Transverse colon (tissue), 4 donors: ENCODE measurements around the gene ANGPTL5. TPM values are rescaled to one million over a fixed set of nuclear protein-coding genes. Genes with fewer than 3 reads are reported as not detected.

ENCODE experiments used
- DNase-seq: peaks from one replicate; pipeline ENCODE4 v3.0.0-alpha.2; 2019
- H3K27ac ChIP-seq, 4 donors: fragments of 200-600 bp; sonication (generic); 2 replicates each; pipeline ENCODE4 v1.5.1; 2016 to 2018; ENCODE audit warnings: inconsistent platforms in 4 of 4
- H3K27me3 ChIP-seq: fragments of 200-600 bp; sonication (generic); 2 replicates; pipeline ENCODE4 v1.5.1; 2017; ENCODE audit warnings: inconsistent platforms
- H3K36me3 ChIP-seq, 4 donors: fragments of 200-600 bp; sonication (generic); 2 replicates each; pipeline ENCODE4 v1.5.1; 2017 to 2019; ENCODE audit warnings: inconsistent platforms in 4 of 4
- H3K4me1 ChIP-seq, 4 donors: fragments of 200-600 bp; sonication (generic); 2 replicates each; pipeline ENCODE4 v1.5.1; 2017 to 2020; ENCODE audit warnings: inconsistent platforms in 4 of 4
- H3K4me3 ChIP-seq, 4 donors: fragments of 200-600 bp; sonication (generic); 1 replicate in 1 of 4; 2 replicates in 3 of 4; pipeline versions ENCODE4 v1.5.1 to v1.6.1; 2017 to 2019; ENCODE audit warnings: inconsistent platforms in 4 of 4
- H3K9me3 ChIP-seq, 2 donors: fragments of 200-600 bp; sonication (generic); 2 replicates each; pipeline ENCODE4 v1.5.1; 2017 to 2019; ENCODE audit warnings: inconsistent platforms in 2 of 2
- EP300 ChIP-seq: sonication (generic); formaldehyde crosslinking; IDR thresholded peaks from one replicate; pipeline ENCODE4 v1.6.1; 2017; ENCODE audit warnings: antibody characterized with exemption, low read depth
- POLR2A ChIP-seq: fragments of 450-650 bp; IDR thresholded peaks from one replicate; pipeline ENCODE4 v1.6.1; 2016; ENCODE audit warnings: antibody characterized with exemption, mild to moderate bottlenecking, moderate library complexity
- POLR2AphosphoS5 ChIP-seq, 3 donors: sonication (generic); formaldehyde crosslinking; IDR thresholded peaks; one replicate each; pipeline ENCODE4 v1.6.1; 2016; ENCODE audit warnings: antibody characterized with exemption in 3 of 3
- WGBS, 2 donors: methylation state at CpG; one replicate each; pipeline ENCODE4 v1.1.5; 2018; ENCODE audit warnings: low coverage in 1 of 2; 5-methylcytosine and 5-hydroxymethylcytosine counted together
- in situ Hi-C, 4 donors: fragments of 200-750 bp; cut with MboI; loops; one replicate each; pipeline versions ENCODE4 v1.15.0 to v1.15.1; 2017; ENCODE audit warnings: low sequenced_read_pairs in 3 of 4, low pct_ligation_motif_present in 1 of 4, low pct_unique_long_range_greater_than_20kb in 1 of 4
- intact Hi-C: fragments of 100-400 bp; cut with DNase I; formaldehyde crosslinking; loops from one replicate; pipeline ENCODE4 v1.15.1; 2023; ENCODE audit warnings: low total_unique reads
- total RNA-seq, 4 donors: library from RNA; depleted of rRNA; stranded (reverse); fragments of >200 nt; gene quantifications; one replicate each; pipeline ENCODE4 v1.1.0, GENCODE V29; 2016
- TF ChIP-seq, protein P1 (sequence below), 5 experiments: fragments of 200-600 bp in 3 of 5; fragments of 450-650 bp in 2 of 5; sonication (generic) in 3 of 5; IDR thresholded peaks; 1 replicate in 2 of 5; 2 replicates in 3 of 5; pipeline ENCODE4 v1.5.1; 2016 to 2017; ENCODE audit warnings: antibody characterized with exemption in 5 of 5, inconsistent platforms in 3 of 5, mild to moderate bottlenecking in 2 of 5, moderate library complexity in 1 of 5

Gene ANGPTL5
- total RNA-seq, 4 donors from 2014 or later = 0.96 TPM; not detected in 3

- no peak for DNase-seq
- Histone ChIP-seq H3K9me3 (no peaks in the 10 kb centered on the region), H3K36me3 (no peaks in the 10 kb centered on the region), H3K27me3 (no peaks in the 10 kb centered on the region), H3K4me3 (no peak overlapping the region), H3K4me1 (peaks cover 0 to 10% (median 4%) of the 10 kb centered on the region in 4 donors), H3K27ac (no peak overlapping the region)
- whole genome bisulfite sequencing, 2 donors = 93 to 100% methylated on average over 2 of the region's 2 CpGs
- TF ChIP-seq POLR2A (no peak), EP300 (no peak), POLR2AphosphoS5 (IDR thresholded peaks at IDR 0.05) (no peak)
- TF ChIP-seq, protein P1, sequence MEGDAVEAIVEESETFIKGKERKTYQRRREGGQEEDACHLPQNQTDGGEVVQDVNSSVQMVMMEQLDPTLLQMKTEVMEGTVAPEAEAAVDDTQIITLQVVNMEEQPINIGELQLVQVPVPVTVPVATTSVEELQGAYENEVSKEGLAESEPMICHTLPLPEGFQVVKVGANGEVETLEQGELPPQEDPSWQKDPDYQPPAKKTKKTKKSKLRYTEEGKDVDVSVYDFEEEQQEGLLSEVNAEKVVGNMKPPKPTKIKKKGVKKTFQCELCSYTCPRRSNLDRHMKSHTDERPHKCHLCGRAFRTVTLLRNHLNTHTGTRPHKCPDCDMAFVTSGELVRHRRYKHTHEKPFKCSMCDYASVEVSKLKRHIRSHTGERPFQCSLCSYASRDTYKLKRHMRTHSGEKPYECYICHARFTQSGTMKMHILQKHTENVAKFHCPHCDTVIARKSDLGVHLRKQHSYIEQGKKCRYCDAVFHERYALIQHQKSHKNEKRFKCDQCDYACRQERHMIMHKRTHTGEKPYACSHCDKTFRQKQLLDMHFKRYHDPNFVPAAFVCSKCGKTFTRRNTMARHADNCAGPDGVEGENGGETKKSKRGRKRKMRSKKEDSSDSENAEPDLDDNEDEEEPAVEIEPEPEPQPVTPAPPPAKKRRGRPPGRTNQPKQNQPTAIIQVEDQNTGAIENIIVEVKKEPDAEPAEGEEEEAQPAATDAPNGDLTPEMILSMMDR (IDR thresholded peaks at IDR 0.05) = no peak
- intact Hi-C loops (no loop called here), in situ Hi-C loops (no loop called here)
Observed at GRCh38 chr11:101909087-101909486, 7.2 kb downstream of the ANGPTL5 start.

DNA sequence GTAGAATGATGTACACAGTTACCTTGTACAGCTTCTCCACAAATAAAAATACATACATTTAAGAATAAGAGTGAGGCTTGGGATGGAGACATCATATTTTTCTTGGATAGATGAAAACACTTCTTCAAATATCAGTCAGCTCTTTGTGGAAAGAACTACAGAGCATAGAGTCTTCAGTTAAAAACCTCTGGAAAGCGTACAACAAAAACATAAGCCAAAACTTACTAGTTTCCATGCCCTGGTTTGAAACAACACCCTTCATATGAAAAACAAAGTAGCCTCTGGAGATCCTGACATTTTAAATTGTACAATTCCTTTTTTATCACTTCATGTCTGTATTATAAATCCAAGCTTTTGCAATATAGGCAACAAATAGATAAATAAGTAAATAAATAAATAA lies 8.5 kb downstream of the ANGPTL5 start:
- TF ChIP-seq, protein P1 (IDR thresholded peaks at IDR 0.05) = no peak
- TF ChIP-seq POLR2A (no peak), POLR2AphosphoS5 (IDR thresholded peaks at IDR 0.05) (no peak), EP300 (no peak)
- H3K36me3 ChIP-seq = no peaks in the 10 kb centered on the region
- H3K9me3 ChIP-seq = no peaks in the 10 kb centered on the region
- WGBS, 2 donors = 80 to 91% methylated on average over 1 of the region's 1 CpG
- intact Hi-C loops = no loop called here
- peaks cover 4% of the 10 kb centered on the region for H3K27me3 ChIP-seq
- H3K4me1 ChIP-seq = peaks cover 0 to 4% (median 0%) of the 10 kb centered on the region in 4 donors
- no peak overlapping the region for H3K27ac ChIP-seq
- in situ Hi-C loops = no loop called here
- DNase-seq = no peak
- H3K4me3 ChIP-seq = no peak overlapping the region

DNA sequence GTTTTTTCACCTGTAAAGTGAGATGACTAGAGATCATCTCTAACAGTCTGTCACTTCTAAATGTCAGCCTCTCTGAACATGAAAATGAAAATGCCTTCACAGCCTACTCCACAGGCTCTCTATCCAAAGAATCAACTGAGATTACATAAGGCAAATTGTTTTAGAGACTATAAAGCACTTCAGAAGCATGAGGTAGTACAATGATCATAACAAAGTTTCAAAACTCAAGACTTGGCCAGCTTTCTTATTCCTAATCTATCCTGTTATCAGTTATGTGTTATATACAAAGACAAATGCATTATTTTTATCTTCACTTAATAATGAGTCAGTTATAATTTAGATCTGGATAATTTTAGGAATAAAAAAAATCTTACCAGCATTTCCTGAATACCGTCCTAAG lies 21.8 kb downstream of the ANGPTL5 start:
- no peak for TF ChIP-seq EP300
- TF ChIP-seq, protein P1 (IDR thresholded peaks at IDR 0.05) = no peak
- no peak for TF ChIP-seq POLR2AphosphoS5 (IDR thresholded peaks at IDR 0.05)
- no peak for TF ChIP-seq POLR2A
- intact Hi-C loops = no loop called here
- Histone ChIP-seq H3K4me3 (no peak overlapping the region), H3K4me1 (no peaks in the 10 kb centered on the region), H3K27me3 (no peaks in the 10 kb centered on the region), H3K36me3 (no peaks in the 10 kb centered on the region), H3K27ac (no peak overlapping the region), H3K9me3 (no peaks in the 10 kb centered on the region)
- in situ Hi-C loops = no loop called here
- DNase-seq = no peak
- 55 to 59% methylated on average over 1 of the region's 1 CpG for WGBS, 2 donors

GRCh38 chr11:101889767-101890166 lies 26.6 kb downstream of the ANGPTL5 start:
- intact Hi-C loops (no loop called here), in situ Hi-C loops (no loop called here)
- TF ChIP-seq, protein P1 (IDR thresholded peaks at IDR 0.05) = no peak
- TF ChIP-seq EP300 (no peak), POLR2AphosphoS5 (IDR thresholded peaks at IDR 0.05) (no peak), POLR2A (no peak)
- Histone ChIP-seq H3K9me3 (no peaks in the 10 kb centered on the region), H3K36me3 (no peaks in the 10 kb centered on the region), H3K27me3 (no peaks in the 10 kb centered on the region), H3K4me3 (no peak overlapping the region), H3K4me1 (no peaks in the 10 kb centered on the region), H3K27ac (no peak overlapping the region)
- WGBS, 2 donors = 81 to 82% methylated on average over 4 of the region's 4 CpGs
- DNase-seq = no peak
